ENCODE data around the gene FRY.
A peak's percentile ranks its signal among the peaks of the same experiment; 100 is the strongest.

The FRY gene

DNA sequence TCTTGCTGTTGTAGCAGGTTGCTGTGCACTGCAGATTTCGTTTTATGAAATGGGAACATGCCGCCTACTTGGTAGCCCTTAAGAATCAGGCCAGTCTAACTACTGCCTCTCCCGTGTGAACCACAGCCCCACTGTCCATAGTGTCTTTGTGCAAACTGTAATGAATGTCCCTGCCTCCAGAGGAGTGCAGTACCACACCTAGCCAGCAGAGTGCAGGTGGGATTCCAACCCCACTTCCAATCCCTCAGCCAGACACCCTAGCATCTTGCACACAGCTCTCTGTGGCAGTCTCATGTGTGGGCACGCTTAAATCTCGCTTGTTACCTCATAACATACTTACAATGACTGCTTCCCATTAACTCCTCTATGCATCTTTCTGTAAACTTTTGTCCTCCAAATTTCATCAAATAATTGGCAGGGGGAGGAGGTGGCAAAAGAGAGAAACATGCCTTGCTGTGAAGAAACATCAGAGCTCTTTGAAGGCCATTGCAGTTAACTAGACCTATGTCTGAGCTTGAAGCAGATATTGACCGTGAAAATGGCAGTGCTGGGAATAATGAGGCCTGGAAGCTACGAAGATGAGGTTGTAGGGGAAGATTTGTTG lies 236.4 kb downstream of the FRY start:
- peak; percentile 59 for DNase-seq (ENCODE audit: low spot score)
- in situ Hi-C loops (cut with MboI; ENCODE audit: low pct_unique_long_range_greater_than_20kb, low sequenced_read_pairs, unreplicated experiment) = no loop called here
- TF ChIP-seq, protein P1, sequence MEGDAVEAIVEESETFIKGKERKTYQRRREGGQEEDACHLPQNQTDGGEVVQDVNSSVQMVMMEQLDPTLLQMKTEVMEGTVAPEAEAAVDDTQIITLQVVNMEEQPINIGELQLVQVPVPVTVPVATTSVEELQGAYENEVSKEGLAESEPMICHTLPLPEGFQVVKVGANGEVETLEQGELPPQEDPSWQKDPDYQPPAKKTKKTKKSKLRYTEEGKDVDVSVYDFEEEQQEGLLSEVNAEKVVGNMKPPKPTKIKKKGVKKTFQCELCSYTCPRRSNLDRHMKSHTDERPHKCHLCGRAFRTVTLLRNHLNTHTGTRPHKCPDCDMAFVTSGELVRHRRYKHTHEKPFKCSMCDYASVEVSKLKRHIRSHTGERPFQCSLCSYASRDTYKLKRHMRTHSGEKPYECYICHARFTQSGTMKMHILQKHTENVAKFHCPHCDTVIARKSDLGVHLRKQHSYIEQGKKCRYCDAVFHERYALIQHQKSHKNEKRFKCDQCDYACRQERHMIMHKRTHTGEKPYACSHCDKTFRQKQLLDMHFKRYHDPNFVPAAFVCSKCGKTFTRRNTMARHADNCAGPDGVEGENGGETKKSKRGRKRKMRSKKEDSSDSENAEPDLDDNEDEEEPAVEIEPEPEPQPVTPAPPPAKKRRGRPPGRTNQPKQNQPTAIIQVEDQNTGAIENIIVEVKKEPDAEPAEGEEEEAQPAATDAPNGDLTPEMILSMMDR (IDR thresholded peaks at IDR 0.05; ENCODE audit: extremely low read depth, insufficient read depth, missing control alignments) = peak; percentile 65

DNA sequence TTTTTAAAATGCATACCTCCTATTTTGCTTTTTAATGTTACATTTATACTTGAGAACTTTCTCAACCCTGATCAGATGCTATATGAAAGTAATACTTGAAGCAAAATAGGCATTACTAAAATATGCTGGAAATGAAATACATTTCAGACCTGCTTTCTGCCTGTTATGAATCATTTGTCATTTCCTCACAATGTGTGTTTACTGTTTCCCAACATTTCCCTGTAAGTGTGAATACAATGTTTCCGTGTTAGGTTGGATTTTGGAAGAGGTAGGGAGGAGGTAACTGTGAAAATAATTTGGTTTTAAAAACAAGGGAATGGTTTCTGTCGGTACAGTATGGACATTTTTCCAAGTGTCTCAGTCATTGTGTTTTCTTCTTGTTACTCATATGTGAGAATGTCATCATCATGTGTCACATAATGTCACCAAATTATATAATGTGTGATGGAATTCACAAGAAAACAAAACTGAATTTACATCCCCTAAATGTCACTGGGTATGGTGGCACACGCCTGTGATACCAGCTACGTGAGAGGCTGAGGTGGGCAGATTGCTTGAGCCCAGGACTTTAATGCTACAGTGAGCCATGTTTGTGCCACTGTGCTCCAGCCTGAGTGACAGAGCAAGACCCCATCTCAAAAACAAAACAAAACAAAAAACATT lies 240.6 kb downstream of the FRY start:
- no peak for DNase-seq (ENCODE audit: low spot score)
- TF ChIP-seq, protein P1 (IDR thresholded peaks at IDR 0.05; ENCODE audit: extremely low read depth, insufficient read depth, missing control alignments) = no peak
- in situ Hi-C loops (cut with MboI; ENCODE audit: low pct_unique_long_range_greater_than_20kb, low sequenced_read_pairs, unreplicated experiment) = no loop called here

DNA sequence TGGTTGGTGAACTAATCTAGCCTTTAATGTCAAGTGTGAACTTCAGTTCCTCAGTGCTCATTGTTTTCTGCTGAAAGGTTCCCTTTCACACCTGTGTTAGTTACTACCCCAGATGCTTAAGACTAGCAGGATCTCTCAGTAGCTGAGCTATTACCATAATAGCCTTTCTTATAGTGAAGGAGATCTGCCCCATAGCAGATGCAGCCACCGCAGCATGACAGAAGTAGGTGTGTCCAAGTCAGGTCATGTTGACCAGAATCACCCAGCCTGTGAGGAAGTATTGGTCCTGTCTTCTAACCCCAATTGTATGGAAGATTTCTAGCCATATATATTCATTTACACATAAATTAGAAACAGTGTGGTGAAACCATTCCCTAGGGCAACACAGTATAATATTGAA lies 246.3 kb downstream of the FRY start:
- TF ChIP-seq, protein P1 (IDR thresholded peaks at IDR 0.05; ENCODE audit: extremely low read depth, insufficient read depth, missing control alignments) = no peak

GRCh38 chr13:32278426-32278825 lies 246.9 kb downstream of the FRY start:
- in situ Hi-C loops (cut with MboI; ENCODE audit: low pct_unique_long_range_greater_than_20kb, low sequenced_read_pairs, unreplicated experiment) = no loop called here
- TF ChIP-seq, protein P1 (IDR thresholded peaks at IDR 0.05; ENCODE audit: extremely low read depth, insufficient read depth, missing control alignments) = no peak
- peak; percentile 20 for DNase-seq (ENCODE audit: low spot score)

More for the DNA sequence above, 246.3 kb downstream of the FRY start:
- DNase-seq (ENCODE audit: low spot score) = no peak
- in situ Hi-C loops (cut with MboI; ENCODE audit: low pct_unique_long_range_greater_than_20kb, low sequenced_read_pairs, unreplicated experiment) = no loop called here

DNA sequence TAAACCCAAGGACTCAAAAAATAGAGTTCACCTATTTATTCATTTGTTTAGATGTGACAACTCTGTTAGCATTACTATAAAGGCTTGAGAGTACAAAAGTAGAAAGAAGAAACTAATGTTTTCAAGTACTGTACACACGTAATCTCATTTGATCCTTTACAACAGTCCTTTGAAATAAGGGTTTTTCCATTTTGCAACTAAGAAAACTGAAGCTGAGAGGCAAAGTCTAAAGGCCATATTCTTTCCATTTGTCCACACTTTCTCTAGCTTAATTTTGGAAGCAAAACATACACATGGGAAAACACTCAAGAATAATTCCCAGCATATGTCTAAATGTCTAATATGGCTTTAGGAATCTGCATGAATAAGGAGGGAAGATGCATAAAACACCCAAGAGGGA lies 249.5 kb downstream of the FRY start:
- no peak for DNase-seq (ENCODE audit: low spot score)
- TF ChIP-seq, protein P1 (IDR thresholded peaks at IDR 0.05; ENCODE audit: extremely low read depth, insufficient read depth, missing control alignments) = no peak
- in situ Hi-C loops (cut with MboI; ENCODE audit: low pct_unique_long_range_greater_than_20kb, low sequenced_read_pairs, unreplicated experiment) = no loop called here

DNA sequence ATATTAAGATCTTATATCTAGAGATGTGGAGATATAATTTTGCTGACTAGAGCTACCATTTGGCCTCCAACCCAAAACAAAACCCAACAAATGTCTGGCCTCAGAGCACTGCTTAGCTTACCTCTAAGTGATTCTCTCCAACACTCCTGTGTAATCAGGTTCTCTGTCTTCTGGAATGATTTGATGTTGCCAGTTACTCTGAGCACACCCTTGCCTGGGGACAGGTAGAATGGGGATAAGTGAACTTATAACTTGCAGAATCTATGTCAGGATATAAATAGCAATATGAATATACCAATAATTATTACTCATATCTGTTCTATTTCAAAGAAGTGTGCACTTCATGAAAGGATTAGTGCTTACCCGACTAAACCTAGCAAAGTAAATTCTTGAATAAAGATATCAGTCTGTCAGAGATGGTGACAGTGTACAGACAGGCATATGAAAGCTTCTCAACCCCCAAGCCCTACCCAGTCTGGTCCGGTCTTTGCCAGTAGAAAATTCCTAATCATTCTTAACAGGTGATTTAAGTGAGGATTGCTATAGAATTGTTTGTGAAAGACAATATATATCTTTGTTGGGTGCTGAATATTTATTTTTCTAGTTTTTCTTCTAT lies 250.6 kb downstream of the FRY start:
- no peak for DNase-seq (ENCODE audit: low spot score)

More for the DNA sequence above, 250.6 kb downstream of the FRY start:
- in situ Hi-C loops (cut with MboI; ENCODE audit: low pct_unique_long_range_greater_than_20kb, low sequenced_read_pairs, unreplicated experiment) = no loop called here
- TF ChIP-seq, protein P1 (IDR thresholded peaks at IDR 0.05; ENCODE audit: extremely low read depth, insufficient read depth, missing control alignments) = no peak

All from GM13977 (cell line).